ENCODE data around the gene C16orf74. TPM values are rescaled to one million over a fixed set of nuclear protein-coding genes. Genes with fewer than 3 reads are reported as not detected.
A peak's percentile ranks its signal among the peaks of the same experiment; 100 is the strongest.

C16orf74 gene
- total and polyA plus RNA-seq, 2 of the 13 experiments (the other 11 are each of a cell fraction or from before 2014, with no cell fraction given) = 0.13 to 0.29 TPM

DNA sequence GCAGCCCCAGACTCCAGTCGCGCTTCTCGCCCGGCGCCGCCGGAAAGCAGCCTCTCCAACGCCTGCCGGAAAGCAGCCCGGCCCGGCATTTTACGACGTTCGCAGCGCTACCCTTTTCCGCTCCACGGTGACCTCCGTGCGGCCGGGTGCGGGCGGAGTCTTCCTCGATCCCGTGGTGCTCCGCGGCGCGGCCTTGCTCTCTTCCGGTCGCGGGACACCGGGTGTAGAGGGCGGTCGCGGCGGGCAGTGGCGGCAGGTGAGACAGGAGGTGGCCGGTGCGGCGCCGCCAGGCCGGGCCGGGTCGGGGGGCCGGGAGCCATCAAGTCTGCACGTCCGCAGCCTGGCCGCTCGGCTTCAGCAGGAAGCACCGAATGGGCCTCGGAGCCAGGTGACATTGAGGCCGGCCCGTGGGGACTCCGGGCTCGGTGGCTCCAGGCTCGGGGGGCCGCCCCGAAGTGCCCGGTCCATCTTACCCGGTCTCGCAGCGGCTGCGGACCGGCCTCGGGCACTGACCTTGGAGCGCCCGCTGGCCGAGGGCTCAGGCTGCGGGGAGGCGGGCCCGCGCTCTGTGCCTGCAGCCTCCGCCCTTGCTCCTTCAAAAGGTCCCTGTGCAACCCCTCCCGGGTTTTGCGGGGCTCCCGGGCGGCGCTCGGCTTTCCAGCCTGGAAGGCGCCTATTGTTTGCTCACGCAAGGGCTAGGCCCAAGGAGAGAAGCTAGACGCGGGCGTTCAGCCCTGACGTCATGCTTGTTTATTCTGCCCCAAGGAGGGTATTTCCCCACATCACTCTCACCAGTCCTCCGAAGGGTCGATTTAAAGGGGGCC is 48.8 kb upstream of the C16orf74 start, which contains the start of the genes COX4I1 and EMC8 (continued):
- peak; percentile 93; the same call in 1 of the 2 replicates for TF ChIP-seq ZNF709 (CRISPR knock-in tag; IDR thresholded peaks at IDR 0.05)
- TF ChIP-seq, protein P1, sequence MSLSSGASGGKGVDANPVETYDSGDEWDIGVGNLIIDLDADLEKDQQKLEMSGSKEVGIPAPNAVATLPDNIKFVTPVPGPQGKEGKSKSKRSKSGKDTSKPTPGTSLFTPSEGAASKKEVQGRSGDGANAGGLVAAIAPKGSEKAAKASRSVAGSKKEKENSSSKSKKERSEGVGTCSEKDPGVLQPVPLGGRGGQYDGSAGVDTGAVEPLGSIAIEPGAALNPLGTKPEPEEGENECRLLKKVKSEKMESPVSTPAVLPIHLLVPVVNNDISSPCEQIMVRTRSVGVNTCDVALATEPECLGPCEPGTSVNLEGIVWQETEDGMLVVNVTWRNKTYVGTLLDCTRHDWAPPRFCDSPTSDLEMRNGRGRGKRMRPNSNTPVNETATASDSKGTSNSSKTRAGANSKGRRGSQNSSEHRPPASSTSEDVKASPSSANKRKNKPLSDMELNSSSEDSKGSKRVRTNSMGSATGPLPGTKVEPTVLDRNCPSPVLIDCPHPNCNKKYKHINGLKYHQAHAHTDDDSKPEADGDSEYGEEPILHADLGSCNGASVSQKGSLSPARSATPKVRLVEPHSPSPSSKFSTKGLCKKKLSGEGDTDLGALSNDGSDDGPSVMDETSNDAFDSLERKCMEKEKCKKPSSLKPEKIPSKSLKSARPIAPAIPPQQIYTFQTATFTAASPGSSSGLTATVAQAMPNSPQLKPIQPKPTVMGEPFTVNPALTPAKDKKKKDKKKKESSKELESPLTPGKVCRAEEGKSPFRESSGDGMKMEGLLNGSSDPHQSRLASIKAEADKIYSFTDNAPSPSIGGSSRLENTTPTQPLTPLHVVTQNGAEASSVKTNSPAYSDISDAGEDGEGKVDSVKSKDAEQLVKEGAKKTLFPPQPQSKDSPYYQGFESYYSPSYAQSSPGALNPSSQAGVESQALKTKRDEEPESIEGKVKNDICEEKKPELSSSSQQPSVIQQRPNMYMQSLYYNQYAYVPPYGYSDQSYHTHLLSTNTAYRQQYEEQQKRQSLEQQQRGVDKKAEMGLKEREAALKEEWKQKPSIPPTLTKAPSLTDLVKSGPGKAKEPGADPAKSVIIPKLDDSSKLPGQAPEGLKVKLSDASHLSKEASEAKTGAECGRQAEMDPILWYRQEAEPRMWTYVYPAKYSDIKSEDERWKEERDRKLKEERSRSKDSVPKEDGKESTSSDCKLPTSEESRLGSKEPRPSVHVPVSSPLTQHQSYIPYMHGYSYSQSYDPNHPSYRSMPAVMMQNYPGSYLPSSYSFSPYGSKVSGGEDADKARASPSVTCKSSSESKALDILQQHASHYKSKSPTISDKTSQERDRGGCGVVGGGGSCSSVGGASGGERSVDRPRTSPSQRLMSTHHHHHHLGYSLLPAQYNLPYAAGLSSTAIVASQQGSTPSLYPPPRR (CRISPR knock-in tag; IDR thresholded peaks at IDR 0.05; ENCODE audit: borderline replicate concordance) = peak; percentile 78
- TF ChIP-seq RELA (CRISPR knock-in tag; IDR thresholded peaks at IDR 0.05) = no peak
- peak; percentile 83; the same call in 1 of the 2 replicates for TF ChIP-seq ZSCAN21 (CRISPR knock-in tag; IDR thresholded peaks at IDR 0.05; ENCODE audit: borderline replicate concordance)
- no peak; the same call in 1 of the 2 replicates for TF ChIP-seq ZNF264 (CRISPR knock-in tag; IDR thresholded peaks at IDR 0.05)
- TF ChIP-seq ZSCAN31 (CRISPR knock-in tag; IDR thresholded peaks at IDR 0.05; ENCODE audit: low read depth) = peak; percentile 35; the same call in 1 of the 2 replicates
- peak; percentile 89; the same call in 1 of the 2 replicates for TF ChIP-seq EEA1 (CRISPR knock-in tag; IDR thresholded peaks at IDR 0.05; ENCODE audit: borderline replicate concordance)
- TF ChIP-seq, protein P2, sequence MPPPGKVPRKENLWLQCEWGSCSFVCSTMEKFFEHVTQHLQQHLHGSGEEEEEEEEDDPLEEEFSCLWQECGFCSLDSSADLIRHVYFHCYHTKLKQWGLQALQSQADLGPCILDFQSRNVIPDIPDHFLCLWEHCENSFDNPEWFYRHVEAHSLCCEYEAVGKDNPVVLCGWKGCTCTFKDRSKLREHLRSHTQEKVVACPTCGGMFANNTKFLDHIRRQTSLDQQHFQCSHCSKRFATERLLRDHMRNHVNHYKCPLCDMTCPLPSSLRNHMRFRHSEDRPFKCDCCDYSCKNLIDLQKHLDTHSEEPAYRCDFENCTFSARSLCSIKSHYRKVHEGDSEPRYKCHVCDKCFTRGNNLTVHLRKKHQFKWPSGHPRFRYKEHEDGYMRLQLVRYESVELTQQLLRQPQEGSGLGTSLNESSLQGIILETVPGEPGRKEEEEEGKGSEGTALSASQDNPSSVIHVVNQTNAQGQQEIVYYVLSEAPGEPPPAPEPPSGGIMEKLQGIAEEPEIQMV (CRISPR knock-in tag; IDR thresholded peaks at IDR 0.05; ENCODE audit: low read depth) = peak; percentile 80; the same call in 1 of the 2 replicates
- TF ChIP-seq ZNF607 (CRISPR knock-in tag; IDR thresholded peaks at IDR 0.05; ENCODE audit: borderline replicate concordance) = peak; percentile 91; the same call in 1 of the 2 replicates
- TF ChIP-seq SETDB1 (CRISPR knock-in tag; IDR thresholded peaks at IDR 0.05; ENCODE audit: borderline replicate concordance) = no peak
- peak; percentile 90 for TF ChIP-seq BRCA1 (CRISPR knock-in tag; IDR thresholded peaks at IDR 0.05)
- TF ChIP-seq ZNF841 (CRISPR knock-in tag; IDR thresholded peaks at IDR 0.05; ENCODE audit: borderline replicate concordance) = no peak
- TF ChIP-seq MTF1 (CRISPR knock-in tag; IDR thresholded peaks at IDR 0.05) = peak; percentile 78; the same call in 1 of the 2 replicates
- no peak for TF ChIP-seq ZNF20 (CRISPR knock-in tag; IDR thresholded peaks at IDR 0.05)
- TF ChIP-seq ZNF333 (CRISPR knock-in tag; IDR thresholded peaks at IDR 0.05; ENCODE audit: borderline replicate concordance) = no peak
- TF ChIP-seq TEAD3 (CRISPR knock-in tag; optimal IDR thresholded peaks at IDR 0.05; ENCODE audit: borderline replicate concordance) = peak; percentile 76
- peak; percentile 86; the same call in 1 of the 2 replicates for TF ChIP-seq ZFP41 (CRISPR knock-in tag; IDR thresholded peaks at IDR 0.05; ENCODE audit: borderline replicate concordance)
- TF ChIP-seq ZFP82 (CRISPR knock-in tag; IDR thresholded peaks at IDR 0.05; ENCODE audit: borderline replicate concordance) = peak; percentile 87
- TF ChIP-seq, protein P3, sequence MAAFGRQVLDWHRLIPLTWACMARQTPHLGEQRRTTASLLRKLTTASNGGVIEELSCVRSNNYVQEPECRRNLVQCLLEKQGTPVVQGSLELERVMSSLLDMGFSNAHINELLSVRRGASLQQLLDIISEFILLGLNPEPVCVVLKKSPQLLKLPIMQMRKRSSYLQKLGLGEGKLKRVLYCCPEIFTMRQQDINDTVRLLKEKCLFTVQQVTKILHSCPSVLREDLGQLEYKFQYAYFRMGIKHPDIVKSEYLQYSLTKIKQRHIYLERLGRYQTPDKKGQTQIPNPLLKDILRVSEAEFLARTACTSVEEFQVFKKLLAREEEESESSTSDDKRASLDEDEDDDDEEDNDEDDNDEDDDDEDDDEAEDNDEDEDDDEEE (CRISPR knock-in tag; IDR thresholded peaks at IDR 0.05) = peak; percentile 48; the same call in 1 of the 2 replicates
- TF ChIP-seq FOXO1 (CRISPR knock-in tag; IDR thresholded peaks at IDR 0.05) = no peak; the same call in none of the 2 replicates
- peak; percentile 99 for TF ChIP-seq SPEN (CRISPR knock-in tag; IDR thresholded peaks at IDR 0.05; ENCODE audit: low read depth)
